HCT116 (cell line): ENCODE results near the gene UBAP2. TPM values are rescaled to one million over a fixed set of nuclear protein-coding genes. Genes with fewer than 3 reads are reported as not detected.

ENCODE experiments used
- ATAC-seq: fragments of 200-7000 bp; cut with Tn5 transposase; 2 replicates; pipeline ENCODE4 v1.9.1; 2020; ENCODE audit warnings: mild to moderate bottlenecking, moderate library complexity
- BruUV-seq: library from RNA; stranded (reverse); fragments of 400-500 nt; replicated peaks from 2 replicates; lab custom pipeline; 2021; lab: Mats Ljungman, UMichigan
- CTCF ChIA-PET: fragments of 300-600 bp; sonication (Branson Sonifier 250); formaldehyde crosslinking; loops from one replicate; lab custom pipeline; 2021; ENCODE audit warnings: antibody characterized with exemption; lab: Charles Lee
- POLR2A ChIA-PET: fragments of 300-600, 350-600 bp; sonication (Branson Sonifier 250); formaldehyde crosslinking; loops from one replicate; lab custom pipeline; 2021; ENCODE audit warnings: antibody characterized with exemption; lab: Charles Lee
- RAD21 ChIA-PET, 2 experiments: fragments of 300-600 bp; sonication (Branson Sonifier 250); formaldehyde crosslinking; loops; one replicate each; lab custom pipeline; 2023; ENCODE audit warnings: low total read pairs in 2 of 2; ENCODE audit not compliant: uncharacterized antibody in 2 of 2, unreplicated experiment in 2 of 2, low non-redundant PET in 1 of 2; lab: Charles Lee
- DNase-seq: peaks from one replicate; pipeline ENCODE4 v3.0.0-alpha.2; 2010; ENCODE audit warnings: low read depth, low spot score
- H2AFZ ChIP-seq: fragments of 200-600 bp; shearing (Covaris generic), sonication (generic); 2 replicates; pipeline ENCODE4 v1.6.1; 2017; ENCODE audit warnings: low read depth, mixed run types, mixed read lengths, antibody characterized with exemption, low read length; ENCODE audit not compliant: poor library complexity, severe bottlenecking
- H3K27ac ChIP-seq: 2 replicates; pipeline ENCODE4 v1.5.1; 2012; ENCODE audit warnings: low read depth, low read length
- H3K27me3 ChIP-seq: fragments of 200-600 bp; sonication (generic); 2 replicates; pipeline ENCODE4 v1.6.1; 2016; ENCODE audit warnings: mixed run types, low read length, mixed read lengths; ENCODE audit not compliant: insufficient read depth
- H3K36me3 ChIP-seq, 2 experiments: fragments of 200-500 bp in 1 of 2; fragments of 200-600 bp in 1 of 2; sonication (Bioruptor generic) in 1 of 2; sonication (generic) in 1 of 2; 2 replicates each; pipeline versions ENCODE4 v1.5.1 to v1.6.1; 2014 to 2016; ENCODE audit warnings: low read length in 2 of 2, inconsistent platforms in 1 of 2, mixed read lengths in 1 of 2, mixed run types in 1 of 2; ENCODE audit not compliant: insufficient read depth in 2 of 2, control insufficient read depth in 1 of 2
- H3K4me1 ChIP-seq, 2 experiments: fragments of 200-600 bp in 1 of 2; sonication (generic) in 1 of 2; 2 replicates each; pipeline versions ENCODE4 v1.5.1 to v1.6.1; 2012 to 2017; ENCODE audit warnings: low read length in 2 of 2, inconsistent platforms in 1 of 2, mild to moderate bottlenecking in 1 of 2, mixed read lengths in 1 of 2, mixed run types in 1 of 2, moderate library complexity in 1 of 2; ENCODE audit not compliant: insufficient read depth in 2 of 2, control insufficient read depth in 1 of 2
- H3K4me2 ChIP-seq: fragments of 200-600 bp; sonication (generic); 2 replicates; pipeline ENCODE4 v1.6.1; 2017; ENCODE audit warnings: mixed run types, low read length, mixed read lengths
- H3K4me3 ChIP-seq, 2 experiments: fragments of 200-600 bp in 1 of 2; sonication (generic) in 1 of 2; replicated peaks in 1 of 2; 2 replicates each; pipeline ENCODE4 v1.5.1; 2011 to 2016; ENCODE audit warnings: low read length in 2 of 2, control low read depth in 1 of 2, low read depth in 1 of 2, mild to moderate bottlenecking in 1 of 2, mixed read lengths in 1 of 2, mixed run types in 1 of 2
- H3K79me2 ChIP-seq: fragments of 200-600 bp; sonication (generic); 2 replicates; pipeline ENCODE4 v1.6.1; 2017; ENCODE audit warnings: mild to moderate bottlenecking, mixed run types, low read length, moderate library complexity, mixed read lengths; ENCODE audit not compliant: insufficient read depth
- H3K9ac ChIP-seq: fragments of 200-600 bp; sonication (generic); 2 replicates; pipeline ENCODE4 v1.6.1; 2016; ENCODE audit warnings: low read length, mixed read lengths
- H3K9me2 ChIP-seq: fragments of 200-600 bp; sonication (generic), shearing (Covaris generic); 2 replicates; pipeline ENCODE4 v1.6.1; 2017; ENCODE audit warnings: mixed run types, mild to moderate bottlenecking, moderate library complexity; ENCODE audit not compliant: insufficient read depth
- H3K9me3 ChIP-seq, 2 experiments: fragments of 200-500 bp in 1 of 2; fragments of 200-600 bp in 1 of 2; sonication (Bioruptor generic) in 1 of 2; sonication (generic) in 1 of 2; 2 replicates each; pipeline ENCODE4 v1.6.1; 2014 to 2017; ENCODE audit warnings: low read length in 2 of 2, mixed read lengths in 2 of 2, inconsistent platforms in 1 of 2, low read depth in 1 of 2, mild to moderate bottlenecking in 1 of 2, mixed run types in 1 of 2, moderate library complexity in 1 of 2; ENCODE audit not compliant: control insufficient read depth in 1 of 2, insufficient read depth in 1 of 2
- H4K20me1 ChIP-seq: fragments of 200-600 bp; sonication (generic), shearing (Covaris generic); 2 replicates; pipeline ENCODE4 v1.6.1; 2017; ENCODE audit warnings: mixed run types, mild to moderate bottlenecking, moderate library complexity; ENCODE audit not compliant: insufficient read depth
- CBX3 ChIP-seq: IDR thresholded peaks from 2 replicates; pipeline ENCODE4 v1.6.1; 2012; ENCODE audit warnings: low read depth
- EGR1 ChIP-seq: IDR thresholded peaks from 2 replicates; pipeline ENCODE4 v1.6.1; 2012; ENCODE audit warnings: low read depth
- EZH2 ChIP-seq: fragments of 200-600 bp; sonication (generic); IDR thresholded peaks from 2 replicates; pipeline ENCODE4 v1.6.1; 2017; ENCODE audit warnings: antibody characterized with exemption, mixed run types
- EZH2phosphoT487 ChIP-seq: fragments of 200-600 bp; IDR thresholded peaks from 2 replicates; pipeline ENCODE4 v1.6.1; 2018; ENCODE audit warnings: antibody characterized with exemption, borderline replicate concordance
- FOSL1 ChIP-seq: IDR thresholded peaks from 2 replicates; pipeline ENCODE4 v1.6.1; 2012; ENCODE audit warnings: low read depth
- JUND ChIP-seq: IDR thresholded peaks from 2 replicates; pipeline ENCODE4 v1.6.1; 2012
- POLR2A ChIP-seq: IDR thresholded peaks from 2 replicates; pipeline ENCODE4 v1.7.0; 2011; ENCODE audit warnings: borderline replicate concordance; ENCODE audit not compliant: insufficient read depth, insufficient read length; ENCODE audit errors: extremely low read depth
- POLR2AphosphoS5 ChIP-seq: IDR thresholded peaks from 2 replicates; pipeline ENCODE4 v1.6.1; 2011; ENCODE audit warnings: mild to moderate bottlenecking, low read depth, low read length, moderate library complexity
- RAD21 ChIP-seq: IDR thresholded peaks from 2 replicates; pipeline ENCODE4 v1.6.1; 2012; ENCODE audit warnings: low read depth, mild to moderate bottlenecking
- SRF ChIP-seq: IDR thresholded peaks from 2 replicates; pipeline ENCODE4 v1.6.1; 2012; ENCODE audit warnings: low read depth
- YY1 ChIP-seq: IDR thresholded peaks from 2 replicates; pipeline ENCODE4 v1.6.1; 2011; ENCODE audit warnings: low read length, low read depth, moderate library complexity, mild to moderate bottlenecking; ENCODE audit not compliant: insufficient replicate concordance; ENCODE audit errors: extremely low read depth
- ZNF274 ChIP-seq: fragments of 200-500 bp; sonication (Bioruptor generic); IDR thresholded peaks from 2 replicates; pipeline ENCODE4 v1.6.1; 2014; ENCODE audit warnings: mild to moderate bottlenecking, low read depth, low read length, inconsistent platforms
- intact Hi-C: fragments of 100-400 bp; cut with micrococcal nuclease; formaldehyde crosslinking; loops from 2 replicates; pipeline ENCODE4 v1.10.0; 2022
- total RNA-seq: library from RNA; stranded (reverse); gene quantifications from one replicate; pipeline ENCODE4 v1.2.1, GENCODE V29; 2021; ENCODE audit not compliant: unreplicated experiment
- TF ChIP-seq, protein P1 (sequence below): IDR thresholded peaks from 2 replicates; pipeline ENCODE4 v1.6.1; 2012; ENCODE audit warnings: low read depth
- TF ChIP-seq, protein P2 (sequence below): IDR thresholded peaks from 2 replicates; pipeline ENCODE4 v1.6.1; 2012
- TF ChIP-seq, protein P3 (sequence below), 3 experiments: fragments of 200-600 bp in 1 of 3; sonication (generic) in 1 of 3; IDR thresholded peaks in 2 of 3; conservative IDR thresholded peaks in 1 of 3; 2 replicates each; pipeline ENCODE4 v1.5.1; 2012 to 2017; ENCODE audit warnings: low read depth in 2 of 3, low read length in 2 of 3, antibody characterized with exemption in 1 of 3, borderline replicate concordance in 1 of 3, control low read depth in 1 of 3, mild to moderate bottlenecking in 1 of 3, mixed read lengths in 1 of 3, mixed run types in 1 of 3, moderate library complexity in 1 of 3; ENCODE audit not compliant: insufficient read depth in 1 of 3

UBAP2 gene
- total RNA-seq, 1 experiment from 2014 or later: 51.3 TPM

DNA sequence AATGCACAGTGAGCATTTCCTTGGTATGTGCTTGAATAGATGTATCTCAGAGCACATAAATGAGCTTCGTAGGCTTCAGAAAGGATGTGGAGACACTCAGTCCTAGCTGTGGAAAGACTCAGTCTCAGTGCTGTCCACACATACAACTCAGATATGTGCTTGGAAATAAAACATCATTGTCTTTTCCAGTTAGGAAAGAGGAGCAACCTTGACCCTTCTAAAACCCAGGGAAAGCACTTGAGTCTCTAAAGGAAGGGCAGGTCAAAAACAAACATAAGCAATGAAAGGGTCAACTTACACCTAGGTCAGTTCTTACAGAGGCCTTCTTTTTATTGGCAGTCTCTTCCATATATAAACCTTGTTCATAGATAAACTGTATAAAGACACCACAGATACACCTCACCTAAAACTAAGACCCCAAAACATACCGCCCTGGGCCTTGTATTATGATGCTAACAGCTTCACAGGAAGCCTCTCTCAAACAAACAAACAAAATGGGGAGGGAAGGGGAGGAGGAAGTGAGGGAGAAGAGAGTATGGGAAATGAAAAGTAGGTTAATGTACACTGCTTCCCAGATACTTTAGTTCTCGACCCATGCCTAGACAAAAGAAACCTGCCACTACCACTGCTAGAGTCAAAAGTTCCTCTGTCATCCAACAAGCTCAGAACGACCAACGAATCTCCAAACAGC lies 114.4 kb downstream of the UBAP2 start:
- CTCF ChIA-PET: interaction anchor here (1.2 to 1.5 kb wide), 2 partner anchors 9 kb away, joined by 3 to 4 read pairs; no protein-coding TSS in a partner anchor
- ATAC-seq: no peak
- BruUV-seq: TSS peak; percentile 16

More for the DNA sequence above, 114.4 kb downstream of the UBAP2 start:
- intact Hi-C loops: no loop called here
- Histone ChIP-seq H3K4me3 (no peak overlapping the region), H3K79me2 (peaks cover 39% of the 10 kb centered on the region), H3K9me3 (no peaks in the 10 kb centered on the region), H3K9ac (no peak overlapping the region), H2AFZ (no peak overlapping the region), H3K27me3 (no peaks in the 10 kb centered on the region), H4K20me1 (no peaks in the 10 kb centered on the region), H3K27ac (no peak overlapping the region), H3K36me3 (peaks cover 50 to 51% of the 10 kb centered on the region in 2 experiments; a peak in 3 of 4 replicates), H3K4me1 (no peaks in the 10 kb centered on the region), H3K4me2 (no peak overlapping the region), H3K9me2 (no peaks in the 10 kb centered on the region)
- TF ChIP-seq, protein P1, sequence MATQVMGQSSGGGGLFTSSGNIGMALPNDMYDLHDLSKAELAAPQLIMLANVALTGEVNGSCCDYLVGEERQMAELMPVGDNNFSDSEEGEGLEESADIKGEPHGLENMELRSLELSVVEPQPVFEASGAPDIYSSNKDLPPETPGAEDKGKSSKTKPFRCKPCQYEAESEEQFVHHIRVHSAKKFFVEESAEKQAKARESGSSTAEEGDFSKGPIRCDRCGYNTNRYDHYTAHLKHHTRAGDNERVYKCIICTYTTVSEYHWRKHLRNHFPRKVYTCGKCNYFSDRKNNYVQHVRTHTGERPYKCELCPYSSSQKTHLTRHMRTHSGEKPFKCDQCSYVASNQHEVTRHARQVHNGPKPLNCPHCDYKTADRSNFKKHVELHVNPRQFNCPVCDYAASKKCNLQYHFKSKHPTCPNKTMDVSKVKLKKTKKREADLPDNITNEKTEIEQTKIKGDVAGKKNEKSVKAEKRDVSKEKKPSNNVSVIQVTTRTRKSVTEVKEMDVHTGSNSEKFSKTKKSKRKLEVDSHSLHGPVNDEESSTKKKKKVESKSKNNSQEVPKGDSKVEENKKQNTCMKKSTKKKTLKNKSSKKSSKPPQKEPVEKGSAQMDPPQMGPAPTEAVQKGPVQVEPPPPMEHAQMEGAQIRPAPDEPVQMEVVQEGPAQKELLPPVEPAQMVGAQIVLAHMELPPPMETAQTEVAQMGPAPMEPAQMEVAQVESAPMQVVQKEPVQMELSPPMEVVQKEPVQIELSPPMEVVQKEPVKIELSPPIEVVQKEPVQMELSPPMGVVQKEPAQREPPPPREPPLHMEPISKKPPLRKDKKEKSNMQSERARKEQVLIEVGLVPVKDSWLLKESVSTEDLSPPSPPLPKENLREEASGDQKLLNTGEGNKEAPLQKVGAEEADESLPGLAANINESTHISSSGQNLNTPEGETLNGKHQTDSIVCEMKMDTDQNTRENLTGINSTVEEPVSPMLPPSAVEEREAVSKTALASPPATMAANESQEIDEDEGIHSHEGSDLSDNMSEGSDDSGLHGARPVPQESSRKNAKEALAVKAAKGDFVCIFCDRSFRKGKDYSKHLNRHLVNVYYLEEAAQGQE: no peak
- TF ChIP-seq JUND: no peak
- no peak for TF ChIP-seq EGR1
- no peak for TF ChIP-seq YY1
- no peak for TF ChIP-seq POLR2AphosphoS5
- no peak for TF ChIP-seq RAD21
- no peak for TF ChIP-seq FOSL1
- TF ChIP-seq CBX3: no peak
- TF ChIP-seq EZH2phosphoT487: no peak
- TF ChIP-seq, protein P2, sequence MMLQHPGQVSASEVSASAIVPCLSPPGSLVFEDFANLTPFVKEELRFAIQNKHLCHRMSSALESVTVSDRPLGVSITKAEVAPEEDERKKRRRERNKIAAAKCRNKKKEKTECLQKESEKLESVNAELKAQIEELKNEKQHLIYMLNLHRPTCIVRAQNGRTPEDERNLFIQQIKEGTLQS: no peak
- no peak for TF ChIP-seq SRF
- no peak for TF ChIP-seq POLR2A
- TF ChIP-seq ZNF274: no peak
- TF ChIP-seq EZH2: no peak
- TF ChIP-seq, protein P3, sequence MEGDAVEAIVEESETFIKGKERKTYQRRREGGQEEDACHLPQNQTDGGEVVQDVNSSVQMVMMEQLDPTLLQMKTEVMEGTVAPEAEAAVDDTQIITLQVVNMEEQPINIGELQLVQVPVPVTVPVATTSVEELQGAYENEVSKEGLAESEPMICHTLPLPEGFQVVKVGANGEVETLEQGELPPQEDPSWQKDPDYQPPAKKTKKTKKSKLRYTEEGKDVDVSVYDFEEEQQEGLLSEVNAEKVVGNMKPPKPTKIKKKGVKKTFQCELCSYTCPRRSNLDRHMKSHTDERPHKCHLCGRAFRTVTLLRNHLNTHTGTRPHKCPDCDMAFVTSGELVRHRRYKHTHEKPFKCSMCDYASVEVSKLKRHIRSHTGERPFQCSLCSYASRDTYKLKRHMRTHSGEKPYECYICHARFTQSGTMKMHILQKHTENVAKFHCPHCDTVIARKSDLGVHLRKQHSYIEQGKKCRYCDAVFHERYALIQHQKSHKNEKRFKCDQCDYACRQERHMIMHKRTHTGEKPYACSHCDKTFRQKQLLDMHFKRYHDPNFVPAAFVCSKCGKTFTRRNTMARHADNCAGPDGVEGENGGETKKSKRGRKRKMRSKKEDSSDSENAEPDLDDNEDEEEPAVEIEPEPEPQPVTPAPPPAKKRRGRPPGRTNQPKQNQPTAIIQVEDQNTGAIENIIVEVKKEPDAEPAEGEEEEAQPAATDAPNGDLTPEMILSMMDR (IDR thresholded peaks at IDR 0.05 in 2 of 3, conservative IDR thresholded peaks at IDR 0.05 in 1 of 3; ENCODE audit: borderline replicate concordance in 1 of 3, insufficient read depth in 1 of 3, low read depth in 2 of 3, low read length in 2 of 3): no peak
- RAD21 ChIA-PET: no interaction called here
- DNase-seq: no peak
- POLR2A ChIA-PET: no interaction called here
